Measurements from ENCODE around the gene DESI2. TPM values are rescaled to one million over a fixed set of nuclear protein-coding genes. Genes with fewer than 3 reads are reported as not detected.

The DESI2 gene
- total RNA-seq, 1 donor from 2014 or later = 25.8 TPM

- CTCF ChIA-PET = interaction anchor here (1.0 to 2.4 kb wide), 4 partner anchors 28 to 143 kb away, joined by 3 to 10 read pairs (median 4); no protein-coding TSS in a partner anchor
These were observed 647 bp downstream of the DESI2 start for GRCh38 chr1:244653439-244654107.

GRCh38 chr1:244654108-244655038, 1.4 kb downstream of the DESI2 start:
- DNase-seq (no peak), ATAC-seq (ENCODE audit: low read depth) (no peak)
- no peak overlapping the region for H3K27ac Mint-ChIP-seq
- H3K36me3 Mint-ChIP-seq (ENCODE audit: low read depth) = peaks cover 26% of the 10 kb centered on the region
- H3K4me1 Mint-ChIP-seq = peaks cover 27% of the 10 kb centered on the region
- no peak for TF ChIP-seq CTCF (IDR thresholded peaks at IDR 0.05)
- ChIA-PET POLR2A (interaction anchor here (0.5 to 3.0 kb wide), 7 partner anchors 9 to 182 kb away, joined by 3 to 26 read pairs (median 4); a partner anchor contains a TSS), CTCF (interaction anchor here (1.0 to 2.4 kb wide), 3 partner anchors 50 to 142 kb away, joined by 3 to 10 read pairs (median 4); no protein-coding TSS in a partner anchor)
- no peak overlapping the region for H3K4me3 Mint-ChIP-seq
- no peaks in the 10 kb centered on the region for H3K9me3 Mint-ChIP-seq
- intact Hi-C loops (cut with micrococcal nuclease) = no loop called here
- H3K27me3 Mint-ChIP-seq = no peaks in the 10 kb centered on the region

More at GRCh38 chr1:244653439-244654107, 647 bp downstream of the DESI2 start:
- peaks cover 25% of the 10 kb centered on the region for H3K4me1 Mint-ChIP-seq
- no peaks in the 10 kb centered on the region for H3K27me3 Mint-ChIP-seq
- no peak for ATAC-seq (ENCODE audit: low read depth)
- POLR2A ChIA-PET = interaction anchor here (0.5 to 3.0 kb wide), 8 partner anchors 10 to 183 kb away, joined by 3 to 26 read pairs (median 4); a partner anchor contains a TSS
- H3K4me3 Mint-ChIP-seq = no peak overlapping the region
- H3K36me3 Mint-ChIP-seq (ENCODE audit: low read depth) = peaks cover 24% of the 10 kb centered on the region
- intact Hi-C loops (cut with micrococcal nuclease) = loop anchor here (1.0 to 2.0 kb wide), 5 partner anchors 12 to 605 kb away; no protein-coding TSS in a partner anchor
- H3K27ac Mint-ChIP-seq = no peak overlapping the region
- TF ChIP-seq CTCF (IDR thresholded peaks at IDR 0.05) = no peak
- DNase-seq = no peak
- H3K9me3 Mint-ChIP-seq = no peaks in the 10 kb centered on the region

GRCh38 chr1:244655186-244655585, 2.3 kb downstream of the DESI2 start:
- H3K4me1 Mint-ChIP-seq = peaks cover 30% of the 10 kb centered on the region
- H3K27me3 Mint-ChIP-seq = no peaks in the 10 kb centered on the region
- CTCF ChIA-PET = no interaction called here
- no peak overlapping the region for H3K27ac Mint-ChIP-seq
- no peak overlapping the region for H3K4me3 Mint-ChIP-seq
- POLR2A ChIA-PET = no interaction called here
- no peak for TF ChIP-seq CTCF (IDR thresholded peaks at IDR 0.05)
- ATAC-seq (ENCODE audit: low read depth) = no peak
- intact Hi-C loops (cut with micrococcal nuclease) = no loop called here
- H3K9me3 Mint-ChIP-seq = no peaks in the 10 kb centered on the region
- H3K36me3 Mint-ChIP-seq (ENCODE audit: low read depth) = peaks cover 33% of the 10 kb centered on the region
- no peak for DNase-seq

GRCh38 chr1:244657421-244657820, 4.5 kb downstream of the DESI2 start:
- no peaks in the 10 kb centered on the region for H3K27me3 Mint-ChIP-seq
- H3K27ac Mint-ChIP-seq = no peak overlapping the region
- H3K4me3 Mint-ChIP-seq = no peak overlapping the region
- H3K4me1 Mint-ChIP-seq = peaks cover 28% of the 10 kb centered on the region
- POLR2A ChIA-PET = interaction anchor here (0.7 kb wide), 1 partner anchor 73 kb away, joined by 3 read pairs; no protein-coding TSS in a partner anchor
- intact Hi-C loops (cut with micrococcal nuclease) = no loop called here
- ATAC-seq (ENCODE audit: low read depth) (no peak), DNase-seq (no peak)
- CTCF ChIA-PET = interaction anchor here (0.8 kb wide), 1 partner anchor 8 kb away, joined by 3 read pairs; no protein-coding TSS in a partner anchor
- H3K36me3 Mint-ChIP-seq (ENCODE audit: low read depth) = peaks cover 42% of the 10 kb centered on the region
- H3K9me3 Mint-ChIP-seq = no peaks in the 10 kb centered on the region
- TF ChIP-seq CTCF (IDR thresholded peaks at IDR 0.05) = no peak
